ENCODE measurements around the gene SLC25A24.

DNA sequence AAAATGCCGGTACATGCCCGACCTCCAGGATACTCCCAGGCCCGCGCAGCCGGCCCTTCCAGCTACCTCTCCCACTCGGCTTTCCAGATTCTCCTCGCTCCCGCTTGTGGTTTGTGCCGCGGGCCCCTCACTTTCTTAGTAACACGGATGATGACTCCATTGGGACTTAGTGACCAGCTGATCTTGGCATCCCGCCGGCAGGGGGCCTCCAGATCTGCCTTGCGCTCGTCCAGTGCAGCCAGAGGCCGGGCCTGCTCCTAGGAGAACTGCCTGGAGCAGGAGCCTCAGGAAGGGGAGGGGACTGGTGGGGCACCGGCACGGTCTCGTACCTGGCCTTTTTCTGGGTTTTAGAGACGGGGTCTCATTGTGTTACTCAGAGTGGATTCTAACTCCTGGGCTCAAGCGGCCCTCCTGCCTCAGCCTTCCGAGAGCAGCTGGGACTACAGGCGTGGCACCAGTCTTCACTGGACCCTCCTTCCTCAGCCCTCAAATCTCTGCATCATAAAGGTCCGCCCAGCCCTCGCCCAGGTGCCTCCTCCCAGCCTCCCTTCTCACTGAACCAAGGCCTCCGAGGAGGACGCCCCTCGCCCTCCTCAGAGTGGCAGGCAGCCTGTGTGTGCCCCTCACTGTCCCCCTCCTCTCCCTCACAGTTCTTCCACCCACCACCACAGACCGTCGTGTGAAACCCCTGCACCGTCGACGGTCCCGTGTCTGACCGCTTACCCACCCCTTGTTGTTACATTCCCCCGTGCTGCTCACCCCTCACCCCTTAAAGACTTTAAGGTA lies 78.6 kb downstream of the SLC25A24 start:
- TF ChIP-seq, protein P1, sequence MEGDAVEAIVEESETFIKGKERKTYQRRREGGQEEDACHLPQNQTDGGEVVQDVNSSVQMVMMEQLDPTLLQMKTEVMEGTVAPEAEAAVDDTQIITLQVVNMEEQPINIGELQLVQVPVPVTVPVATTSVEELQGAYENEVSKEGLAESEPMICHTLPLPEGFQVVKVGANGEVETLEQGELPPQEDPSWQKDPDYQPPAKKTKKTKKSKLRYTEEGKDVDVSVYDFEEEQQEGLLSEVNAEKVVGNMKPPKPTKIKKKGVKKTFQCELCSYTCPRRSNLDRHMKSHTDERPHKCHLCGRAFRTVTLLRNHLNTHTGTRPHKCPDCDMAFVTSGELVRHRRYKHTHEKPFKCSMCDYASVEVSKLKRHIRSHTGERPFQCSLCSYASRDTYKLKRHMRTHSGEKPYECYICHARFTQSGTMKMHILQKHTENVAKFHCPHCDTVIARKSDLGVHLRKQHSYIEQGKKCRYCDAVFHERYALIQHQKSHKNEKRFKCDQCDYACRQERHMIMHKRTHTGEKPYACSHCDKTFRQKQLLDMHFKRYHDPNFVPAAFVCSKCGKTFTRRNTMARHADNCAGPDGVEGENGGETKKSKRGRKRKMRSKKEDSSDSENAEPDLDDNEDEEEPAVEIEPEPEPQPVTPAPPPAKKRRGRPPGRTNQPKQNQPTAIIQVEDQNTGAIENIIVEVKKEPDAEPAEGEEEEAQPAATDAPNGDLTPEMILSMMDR (IDR thresholded peaks at IDR 0.05) = no peak
- no peak for TF ChIP-seq POLR2A (IDR thresholded peaks at IDR 0.05)
